ENCODE data around the gene CTSH. TPM values are rescaled to one million over a fixed set of nuclear protein-coding genes. Genes with fewer than 3 reads are reported as not detected.
"Not testable (repeated sequence)": the region's sequence is repeated elsewhere in the genome, so short reads cannot be mapped to it uniquely, and the experiment has no call there.

Gene CTSH
- total RNA-seq, 1 donor from 2014 or later = 141 TPM

GRCh38 chr15:78909160-78909695, 35.6 kb downstream of the CTSH start:
- no peaks in the 10 kb centered on the region for H3K9me3 Mint-ChIP-seq
- TF ChIP-seq, protein P1, sequence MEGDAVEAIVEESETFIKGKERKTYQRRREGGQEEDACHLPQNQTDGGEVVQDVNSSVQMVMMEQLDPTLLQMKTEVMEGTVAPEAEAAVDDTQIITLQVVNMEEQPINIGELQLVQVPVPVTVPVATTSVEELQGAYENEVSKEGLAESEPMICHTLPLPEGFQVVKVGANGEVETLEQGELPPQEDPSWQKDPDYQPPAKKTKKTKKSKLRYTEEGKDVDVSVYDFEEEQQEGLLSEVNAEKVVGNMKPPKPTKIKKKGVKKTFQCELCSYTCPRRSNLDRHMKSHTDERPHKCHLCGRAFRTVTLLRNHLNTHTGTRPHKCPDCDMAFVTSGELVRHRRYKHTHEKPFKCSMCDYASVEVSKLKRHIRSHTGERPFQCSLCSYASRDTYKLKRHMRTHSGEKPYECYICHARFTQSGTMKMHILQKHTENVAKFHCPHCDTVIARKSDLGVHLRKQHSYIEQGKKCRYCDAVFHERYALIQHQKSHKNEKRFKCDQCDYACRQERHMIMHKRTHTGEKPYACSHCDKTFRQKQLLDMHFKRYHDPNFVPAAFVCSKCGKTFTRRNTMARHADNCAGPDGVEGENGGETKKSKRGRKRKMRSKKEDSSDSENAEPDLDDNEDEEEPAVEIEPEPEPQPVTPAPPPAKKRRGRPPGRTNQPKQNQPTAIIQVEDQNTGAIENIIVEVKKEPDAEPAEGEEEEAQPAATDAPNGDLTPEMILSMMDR (IDR thresholded peaks at IDR 0.05; ENCODE audit: unreplicated experiment) = no peak
- peaks cover 10% of the 10 kb centered on the region for H3K4me1 Mint-ChIP-seq
- H3K4me3 Mint-ChIP-seq = no peak overlapping the region
- no peaks in the 10 kb centered on the region for H3K27me3 Mint-ChIP-seq (ENCODE audit: low read depth)
- DNase-seq (ENCODE audit: low spot score in 2 of 2, unreplicated experiment in 2 of 2) = no peak
- H3K36me3 Mint-ChIP-seq = peaks cover 30% of the 10 kb centered on the region
- H3K27ac Mint-ChIP-seq = no peak overlapping the region

DNA sequence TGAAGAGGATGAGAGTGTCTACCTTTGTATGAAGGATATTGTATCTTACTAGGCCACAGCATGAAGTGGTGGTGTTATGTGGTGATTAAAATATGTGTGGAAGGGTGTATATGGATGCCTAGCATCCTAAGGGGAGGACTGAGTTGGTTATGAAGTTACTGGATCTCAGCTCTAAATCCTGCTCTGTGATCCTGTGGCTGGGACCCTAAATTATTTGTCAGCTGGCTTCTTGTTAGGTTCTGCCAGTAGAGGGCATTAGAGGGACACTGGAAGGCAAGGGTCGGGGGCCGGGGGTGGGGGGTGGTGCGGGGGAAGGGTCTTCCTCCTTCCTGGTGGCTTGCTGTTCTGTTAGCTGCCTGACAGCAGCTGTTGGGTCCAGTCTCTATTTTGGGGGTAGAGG, 37.3 kb downstream of the CTSH start:
- Mint-ChIP-seq H3K27me3 (ENCODE audit: low read depth) (no peaks in the 10 kb centered on the region), H3K36me3 (peaks cover 33% of the 10 kb centered on the region), H3K27ac (peak overlapping the region; percentile 52), H3K9me3 (no peaks in the 10 kb centered on the region), H3K4me1 (peaks cover 12% of the 10 kb centered on the region), H3K4me3 (no peak overlapping the region)
- DNase-seq (ENCODE audit: low spot score in 2 of 2, unreplicated experiment in 2 of 2) = no peak
- TF ChIP-seq, protein P1 (IDR thresholded peaks at IDR 0.05; ENCODE audit: unreplicated experiment) = no peak

DNA sequence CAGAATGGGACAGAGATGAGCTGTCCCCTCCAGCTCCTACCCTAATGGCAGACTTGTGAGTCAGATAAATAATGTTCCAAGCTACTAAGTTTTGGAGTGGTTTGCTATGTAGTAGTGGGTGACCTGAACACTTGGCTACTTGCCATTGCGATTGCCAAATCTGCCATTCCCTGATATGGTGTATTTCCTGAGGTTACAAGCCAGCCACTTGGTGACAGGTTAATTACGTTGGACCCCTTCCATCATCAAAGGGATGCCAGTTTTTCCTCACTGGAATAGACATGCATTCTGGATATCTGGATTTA, 38.6 kb downstream of the CTSH start:
- DNase-seq (ENCODE audit: low spot score in 2 of 2, unreplicated experiment in 2 of 2) = no peak
- Mint-ChIP-seq H3K27me3 (ENCODE audit: low read depth) (no peaks in the 10 kb centered on the region), H3K4me3 (no peak overlapping the region), H3K36me3 (peaks cover 43% of the 10 kb centered on the region), H3K4me1 (peaks cover 22% of the 10 kb centered on the region), H3K9me3 (no peaks in the 10 kb centered on the region), H3K27ac (peak overlapping the region; percentile 1)
- TF ChIP-seq, protein P1 (IDR thresholded peaks at IDR 0.05; ENCODE audit: unreplicated experiment) = no peak

DNA sequence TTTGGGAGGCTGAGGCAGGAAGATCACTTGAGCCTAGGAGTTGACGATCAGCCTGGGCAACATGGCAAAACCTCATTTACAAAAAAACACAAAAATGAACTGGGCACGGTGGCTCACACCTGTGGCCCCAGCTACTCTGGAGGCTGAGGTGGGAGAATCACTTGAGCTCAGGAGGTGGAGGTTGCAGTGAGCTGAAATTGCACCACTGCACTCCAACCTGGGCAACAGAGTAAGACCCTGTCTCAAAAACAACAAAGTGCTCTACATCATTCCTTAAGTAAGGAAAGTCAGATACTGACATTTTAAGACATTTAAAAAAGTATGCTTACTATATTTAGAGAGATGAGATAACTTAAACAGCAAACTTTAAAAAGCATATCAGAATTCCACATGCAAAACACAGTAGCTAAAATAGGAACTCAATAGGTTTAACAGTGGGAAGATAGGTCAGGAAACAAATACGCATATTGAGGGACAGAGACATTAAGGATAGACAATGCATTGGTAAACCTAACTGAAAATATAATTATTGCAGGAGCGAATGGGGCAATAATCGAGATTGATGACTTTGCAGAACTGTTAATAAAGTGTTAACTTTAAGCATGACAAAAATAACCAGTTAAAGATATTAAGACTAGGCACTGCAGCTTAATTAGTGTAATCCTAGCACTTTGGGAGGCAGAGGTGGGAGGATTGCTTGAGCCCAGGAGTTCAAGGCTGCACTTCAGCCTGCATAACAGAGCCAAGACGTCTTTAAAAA, 40.1 kb downstream of the CTSH start:
- TF ChIP-seq, protein P1 (IDR thresholded peaks at IDR 0.05; ENCODE audit: unreplicated experiment) = no peak
- no peak for DNase-seq (ENCODE audit: low spot score in 2 of 2, unreplicated experiment in 2 of 2)
- Mint-ChIP-seq H3K27ac (no peak overlapping the region), H3K27me3 (ENCODE audit: low read depth) (no peaks in the 10 kb centered on the region), H3K4me3 (no peak overlapping the region), H3K4me1 (peaks cover 22% of the 10 kb centered on the region), H3K36me3 (peaks cover 44% of the 10 kb centered on the region), H3K9me3 (no peaks in the 10 kb centered on the region)

DNA sequence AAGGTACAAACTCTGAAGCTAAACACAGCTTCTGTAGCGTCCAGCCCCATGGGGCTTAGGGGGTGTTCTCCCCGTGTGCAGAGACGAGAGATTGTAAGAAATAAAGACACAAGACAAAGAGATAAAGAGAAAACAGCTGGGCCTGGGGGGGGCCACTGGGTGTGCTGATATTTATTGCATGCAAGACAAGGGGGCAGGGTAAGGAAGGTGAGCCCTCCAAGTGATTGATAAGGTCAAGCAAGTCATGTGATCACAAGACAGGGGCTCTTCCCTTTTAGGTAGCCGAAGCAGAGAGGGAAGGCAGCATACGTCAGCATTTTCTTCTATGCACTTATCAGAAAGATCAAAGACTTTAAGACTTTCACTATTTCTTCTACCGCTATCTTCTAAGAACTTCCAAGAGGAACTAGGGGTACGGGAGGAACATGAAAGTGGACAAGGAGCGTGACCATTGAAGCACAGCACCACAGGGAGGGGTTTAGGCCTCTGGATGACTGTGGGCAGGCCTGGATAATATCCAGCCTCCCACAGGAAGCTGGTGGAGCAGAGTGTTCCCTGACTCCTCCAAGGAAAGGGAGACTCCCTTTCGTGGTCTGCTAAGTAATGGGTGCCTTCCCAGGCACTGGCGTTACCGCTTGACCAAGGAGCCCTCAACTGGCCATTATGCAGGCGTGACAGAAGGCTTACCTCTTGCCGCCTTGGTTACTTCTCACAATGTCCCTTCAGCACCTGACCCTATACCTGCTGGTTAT, 42.4 kb downstream of the CTSH start:
- H3K27me3 Mint-ChIP-seq (ENCODE audit: low read depth); H3K4me3 Mint-ChIP-seq; DNase-seq (ENCODE audit: low spot score in 2 of 2, unreplicated experiment in 2 of 2); H3K9me3 Mint-ChIP-seq: not testable (repeated sequence)
- Mint-ChIP-seq H3K27ac (peak overlapping the region; percentile 73), H3K36me3 (peaks cover 53% of the 10 kb centered on the region), H3K4me1 (peaks cover 18% of the 10 kb centered on the region)

DNA sequence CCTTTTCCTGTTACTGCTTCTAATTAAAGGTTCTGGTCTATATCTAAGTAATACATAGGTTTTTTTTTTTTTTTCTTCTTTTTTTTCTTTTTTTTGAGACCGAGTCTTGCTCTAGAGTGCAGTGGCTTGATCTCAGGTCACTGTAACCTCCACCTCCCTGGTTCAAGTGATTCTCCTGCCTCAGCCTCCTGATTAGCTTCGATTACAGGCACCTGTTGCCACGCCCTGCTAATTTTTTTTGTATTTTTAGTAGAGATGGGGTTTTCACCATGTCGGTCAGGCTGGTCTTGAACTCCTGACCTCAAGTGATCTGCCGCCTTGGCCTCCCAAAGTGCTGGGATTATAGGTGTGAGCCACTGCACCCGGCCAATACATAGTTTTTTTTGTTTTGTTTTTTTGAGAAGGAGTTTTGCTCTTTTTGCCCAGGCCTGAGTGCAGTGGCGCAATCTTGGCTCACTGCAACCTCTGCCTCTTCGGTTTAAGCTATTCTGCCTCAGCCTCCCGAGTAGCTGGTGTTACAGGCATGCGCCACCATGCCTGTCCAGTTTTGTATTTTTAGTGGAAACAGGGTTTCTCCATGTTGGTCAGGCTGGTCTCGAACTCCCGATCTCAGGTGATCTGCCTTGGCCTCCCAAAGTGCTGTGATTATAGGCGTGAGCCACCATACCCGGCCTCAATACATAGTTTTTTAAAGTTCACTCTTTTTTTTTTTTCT, 43.9 kb downstream of the CTSH start:
- peaks cover 14% of the 10 kb centered on the region for H3K4me1 Mint-ChIP-seq
- not testable (repeated sequence) for H3K9me3 Mint-ChIP-seq; DNase-seq (ENCODE audit: low spot score in 2 of 2, unreplicated experiment in 2 of 2); H3K4me3 Mint-ChIP-seq; H3K27me3 Mint-ChIP-seq (ENCODE audit: low read depth)
- peaks cover 46% of the 10 kb centered on the region for H3K36me3 Mint-ChIP-seq
- peak overlapping the region; percentile 16 for H3K27ac Mint-ChIP-seq

Data from mesothelial cell of epicardium (in vitro differentiated cells).